Choroid plexus epithelial cell (primary cell): ENCODE data around the gene STAMBPL1.

Source experiments
- DNase-seq: peaks from one replicate; pipeline ENCODE4 v3.0.0-alpha.2; 2010; ENCODE audit warnings: low read depth
- H3K4me3 ChIP-seq: 2 replicates; pipeline ENCODE4 v1.5.1; 2011; ENCODE audit warnings: low read depth, mild to moderate bottlenecking, control low read depth, low read length, moderate library complexity
- TF ChIP-seq, protein P1 (sequence below): conservative IDR thresholded peaks from 2 replicates; pipeline ENCODE4 v1.5.1; 2011; ENCODE audit warnings: low read depth, mild to moderate bottlenecking, control low read depth, inconsistent platforms, low read length, moderate library complexity

The STAMBPL1 gene

DNA sequence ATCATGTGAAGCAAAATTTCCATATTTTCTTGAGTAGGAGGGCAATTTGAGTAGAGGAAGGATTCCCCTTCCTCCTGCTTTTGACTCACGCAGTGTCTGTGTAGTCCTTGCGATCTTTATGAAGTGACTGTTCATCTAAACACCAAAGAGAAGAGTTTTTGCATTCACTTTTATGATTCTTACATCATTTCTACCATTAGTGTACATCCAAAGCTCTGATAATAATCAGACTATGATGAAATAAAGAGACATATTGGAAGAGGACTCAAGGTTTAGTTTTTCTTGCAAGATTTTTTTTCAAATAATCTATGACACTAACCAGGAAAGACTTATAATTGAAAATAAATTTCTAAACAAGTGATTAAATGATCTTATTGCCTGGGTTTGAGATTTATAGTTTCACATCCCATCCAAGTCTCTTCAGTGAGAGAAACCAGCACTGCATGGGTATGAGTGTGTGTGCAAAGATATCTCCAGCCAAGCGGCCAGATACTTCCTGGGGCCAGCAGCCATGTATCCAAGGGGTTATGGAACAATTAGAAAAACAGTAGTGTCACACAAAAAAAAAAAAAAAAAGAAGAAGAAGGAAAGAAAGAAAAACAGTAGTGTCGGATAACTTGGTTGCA is 74.5 kb downstream of the STAMBPL1 start:
- no peak for DNase-seq
- TF ChIP-seq, protein P1, sequence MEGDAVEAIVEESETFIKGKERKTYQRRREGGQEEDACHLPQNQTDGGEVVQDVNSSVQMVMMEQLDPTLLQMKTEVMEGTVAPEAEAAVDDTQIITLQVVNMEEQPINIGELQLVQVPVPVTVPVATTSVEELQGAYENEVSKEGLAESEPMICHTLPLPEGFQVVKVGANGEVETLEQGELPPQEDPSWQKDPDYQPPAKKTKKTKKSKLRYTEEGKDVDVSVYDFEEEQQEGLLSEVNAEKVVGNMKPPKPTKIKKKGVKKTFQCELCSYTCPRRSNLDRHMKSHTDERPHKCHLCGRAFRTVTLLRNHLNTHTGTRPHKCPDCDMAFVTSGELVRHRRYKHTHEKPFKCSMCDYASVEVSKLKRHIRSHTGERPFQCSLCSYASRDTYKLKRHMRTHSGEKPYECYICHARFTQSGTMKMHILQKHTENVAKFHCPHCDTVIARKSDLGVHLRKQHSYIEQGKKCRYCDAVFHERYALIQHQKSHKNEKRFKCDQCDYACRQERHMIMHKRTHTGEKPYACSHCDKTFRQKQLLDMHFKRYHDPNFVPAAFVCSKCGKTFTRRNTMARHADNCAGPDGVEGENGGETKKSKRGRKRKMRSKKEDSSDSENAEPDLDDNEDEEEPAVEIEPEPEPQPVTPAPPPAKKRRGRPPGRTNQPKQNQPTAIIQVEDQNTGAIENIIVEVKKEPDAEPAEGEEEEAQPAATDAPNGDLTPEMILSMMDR, result no peak
- no peak overlapping the region for H3K4me3 ChIP-seq

DNA sequence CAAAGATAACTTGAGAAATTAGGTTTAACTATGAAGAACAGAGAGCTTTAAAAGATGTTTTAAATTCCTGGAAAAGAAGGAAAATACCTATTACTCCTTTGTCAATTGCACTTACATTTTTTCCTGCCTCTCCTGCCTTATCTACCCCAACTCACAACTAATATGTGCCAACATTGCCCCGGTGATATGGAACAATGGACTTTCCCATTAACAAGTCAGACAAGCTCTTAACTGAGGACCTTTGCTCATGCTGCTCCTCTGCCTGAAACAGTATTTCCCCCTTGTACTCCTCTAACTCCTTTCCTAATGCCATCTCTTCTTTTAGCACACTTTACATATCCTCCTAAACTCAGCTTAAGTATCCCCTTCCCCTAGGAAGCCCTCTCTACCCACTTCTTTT is 77.3 kb downstream of the STAMBPL1 start:
- no peak for DNase-seq
- no peak overlapping the region for H3K4me3 ChIP-seq
- TF ChIP-seq, protein P1, result no peak

DNA sequence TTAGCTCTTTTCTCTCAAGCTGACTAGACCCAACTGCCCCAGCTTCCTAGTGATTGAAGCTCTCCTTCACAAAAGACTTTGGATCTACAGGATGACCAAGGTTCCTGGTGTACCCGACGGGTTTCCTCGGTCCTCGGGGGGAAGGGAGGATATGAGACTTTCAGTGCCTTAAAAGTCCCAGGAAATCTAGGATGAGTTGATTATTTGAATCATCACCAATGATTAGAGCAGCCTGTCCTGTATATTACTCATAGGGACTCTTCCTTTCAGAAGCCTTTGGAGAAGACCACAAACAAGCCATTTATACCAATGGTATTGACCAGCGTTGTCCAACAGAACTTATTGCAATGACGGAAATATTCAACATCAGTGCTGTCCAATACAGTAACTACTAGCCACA is 78.7 kb downstream of the STAMBPL1 start:
- TF ChIP-seq, protein P1, result no peak
- DNase-seq, result no peak
- H3K4me3 ChIP-seq, result no peak overlapping the region

DNA sequence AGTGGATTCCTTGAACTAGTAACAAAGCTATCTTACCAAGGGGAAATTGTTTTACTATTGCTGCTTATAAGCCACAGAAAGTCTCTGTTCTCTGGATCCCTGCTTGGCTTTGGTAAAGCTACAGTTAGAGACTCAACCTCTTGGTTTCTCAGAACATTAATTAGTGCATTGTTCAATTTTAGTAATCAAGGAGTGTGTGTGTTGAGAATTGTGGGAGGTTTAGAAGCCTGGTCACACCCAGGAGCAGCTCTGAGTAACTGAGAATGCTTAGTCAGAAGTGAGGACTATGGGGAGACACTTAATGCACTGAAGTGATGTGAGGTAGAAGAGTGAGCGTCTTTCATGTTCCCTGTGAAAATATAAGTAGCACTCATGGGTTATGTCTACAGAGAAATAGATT is 80.8 kb downstream of the STAMBPL1 start:
- TF ChIP-seq, protein P1, result no peak
- no peak overlapping the region for H3K4me3 ChIP-seq
- no peak for DNase-seq

DNA sequence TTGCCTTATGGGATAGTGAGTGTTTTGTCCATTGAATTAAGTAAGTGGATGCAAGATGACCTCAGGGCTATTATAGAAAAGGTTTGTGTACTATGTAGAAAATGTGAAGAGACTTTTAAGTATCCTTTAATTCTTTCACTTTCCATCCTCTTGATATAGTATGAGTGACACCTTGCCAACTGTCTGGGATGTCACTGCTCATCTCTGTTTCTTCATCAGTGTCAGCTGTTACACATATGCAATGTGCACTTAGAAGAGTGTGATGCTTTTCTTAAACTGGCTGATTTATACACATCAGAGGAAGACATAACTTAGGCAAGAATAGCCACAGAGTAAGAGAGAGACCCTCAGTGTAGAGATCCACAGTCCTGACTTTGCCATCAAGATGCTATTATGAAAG is 81.2 kb downstream of the STAMBPL1 start:
- H3K4me3 ChIP-seq, result no peak overlapping the region
- TF ChIP-seq, protein P1, result no peak
- no peak for DNase-seq

DNA sequence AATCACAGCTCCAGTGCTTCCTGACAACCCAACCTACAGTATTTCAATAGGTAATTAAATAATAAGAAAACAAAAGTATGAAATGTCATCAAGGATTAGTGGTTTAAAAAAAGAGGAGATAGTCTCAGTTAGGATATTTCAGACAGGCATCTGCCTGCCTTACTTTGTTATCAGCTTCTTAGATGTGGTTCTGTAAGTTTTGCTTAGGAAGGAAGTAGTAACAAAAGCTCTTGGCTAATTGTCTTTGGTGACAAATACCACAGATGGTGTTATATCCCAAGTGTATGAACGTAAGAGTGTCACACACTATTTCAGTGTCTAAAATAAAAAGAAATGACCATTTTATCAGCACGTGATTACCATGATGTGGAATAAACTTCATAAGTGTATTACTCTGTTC is 82.3 kb downstream of the STAMBPL1 start:
- no peak for DNase-seq
- no peak overlapping the region for H3K4me3 ChIP-seq

DNA sequence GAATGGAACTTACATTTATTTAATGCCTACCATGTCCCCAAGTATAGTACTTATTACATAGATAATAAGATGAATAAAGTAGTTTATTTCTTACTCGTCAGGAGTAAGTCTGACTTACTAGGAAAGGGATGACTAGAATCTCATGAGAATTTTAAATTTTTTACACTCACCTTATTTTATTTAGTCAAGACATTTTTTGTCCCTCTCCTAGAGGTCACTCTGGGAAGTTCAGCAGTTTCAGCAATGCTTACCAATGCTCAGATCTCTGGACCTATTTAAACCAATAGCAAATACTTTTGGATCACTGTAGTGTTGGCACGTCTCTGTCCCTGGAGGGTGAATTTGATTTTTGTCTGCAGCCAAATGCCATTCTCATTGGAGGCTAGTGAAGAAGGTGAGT is 83.3 kb downstream of the STAMBPL1 start:
- DNase-seq, result no peak
- no peak overlapping the region for H3K4me3 ChIP-seq
- TF ChIP-seq, protein P1, result no peak

More for the DNA sequence above, 82.3 kb downstream of the STAMBPL1 start:
- TF ChIP-seq, protein P1, result no peak
